Dendritic cell treated with granulocyte-macrophage colony-stimulating factor and Interleukin-4, amounts not matched to agents 40 ng/mL and 50 ng/mL, for 4 days (primary cell): Measurements from ENCODE around the gene HEY2.

Experiments
- H3K27ac Mint-ChIP-seq: one replicate; pipeline ENCODE4 v1.8.0; 2022; ENCODE audit warnings: mild to moderate bottlenecking, mixed read lengths
- H3K27me3 Mint-ChIP-seq: one replicate; pipeline ENCODE4 v1.8.0; 2022; ENCODE audit warnings: mild to moderate bottlenecking, mixed read lengths
- H3K36me3 Mint-ChIP-seq: one replicate; pipeline ENCODE4 v1.8.0; 2022; ENCODE audit warnings: low read depth, mixed read lengths
- H3K4me1 Mint-ChIP-seq: one replicate; pipeline ENCODE4 v1.8.0; 2022; ENCODE audit warnings: low read depth, mixed read lengths
- H3K4me3 Mint-ChIP-seq: one replicate; pipeline ENCODE4 v1.8.0; 2022; ENCODE audit warnings: mild to moderate bottlenecking, moderate library complexity, mixed read lengths
- H3K9me3 Mint-ChIP-seq: one replicate; pipeline ENCODE4 v1.8.0; 2022; ENCODE audit warnings: mixed read lengths
- intact Hi-C: fragments of 100-400 bp; cut with micrococcal nuclease; formaldehyde crosslinking; loops from one replicate; pipeline ENCODE4 v1.15.0; 2022

Gene HEY2

DNA sequence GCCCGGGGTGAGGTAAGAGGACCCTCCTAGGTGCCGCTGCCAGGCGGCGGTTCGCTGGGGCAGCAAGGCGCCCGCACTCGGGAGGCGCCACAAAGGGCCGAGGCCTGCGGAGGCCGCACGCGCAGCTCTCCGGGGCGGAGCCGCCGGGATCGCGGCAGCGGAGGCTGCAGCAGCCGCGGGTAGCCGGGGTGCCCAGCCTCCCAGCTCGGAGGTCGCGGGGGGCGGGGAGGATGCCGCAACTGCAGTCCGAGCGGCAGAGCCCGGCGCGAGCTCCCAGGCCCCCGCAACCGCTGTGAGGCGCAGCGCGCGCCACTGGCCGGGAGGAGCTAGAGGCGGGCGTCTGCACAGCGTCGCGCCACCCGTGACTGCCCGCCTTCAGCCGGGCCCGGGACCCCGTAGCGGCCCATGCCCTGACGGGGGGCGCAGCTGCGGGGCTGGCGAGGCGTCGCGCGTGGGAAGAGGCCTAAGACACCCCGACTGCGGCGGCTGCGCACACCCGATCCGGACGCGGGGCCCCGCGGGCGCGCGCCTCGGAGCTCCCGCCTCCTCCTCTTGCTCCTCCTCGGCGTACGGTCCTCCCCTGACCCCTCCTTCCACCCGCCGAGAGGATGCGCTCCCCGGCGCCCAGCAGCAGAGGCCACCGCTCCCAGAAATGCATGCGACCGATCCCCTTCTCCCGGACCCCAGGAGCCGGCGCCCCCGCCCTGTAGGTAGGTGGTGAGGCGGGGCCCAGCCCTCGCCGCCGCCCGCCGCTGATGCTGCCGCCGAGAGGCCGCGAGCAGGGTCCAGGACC, 41.1 kb downstream of the HEY2 start, which contains the start of gene NCOA7:
NCOA7 (plus strand) TSS at position 603 of the 793 bp plus-strand sequence. CDS start 24,395 bp downstream, outside the sequence.
- Mint-ChIP-seq H3K9me3 (no peaks in the 10 kb centered on the region), H3K27me3 (no peaks in the 10 kb centered on the region), H3K4me1 (peaks cover 30% of the 10 kb centered on the region), H3K4me3 (peak within 1 kb of the TSS; percentile 82), H3K36me3 (peaks cover 8% of the 10 kb centered on the region), H3K27ac (peak within 1 kb of the TSS; percentile 97)
- intact Hi-C loops = loop anchor here (1.0 to 5.0 kb wide), 2 partner anchors 10 to 42 kb away; no protein-coding TSS in a partner anchor

DNA sequence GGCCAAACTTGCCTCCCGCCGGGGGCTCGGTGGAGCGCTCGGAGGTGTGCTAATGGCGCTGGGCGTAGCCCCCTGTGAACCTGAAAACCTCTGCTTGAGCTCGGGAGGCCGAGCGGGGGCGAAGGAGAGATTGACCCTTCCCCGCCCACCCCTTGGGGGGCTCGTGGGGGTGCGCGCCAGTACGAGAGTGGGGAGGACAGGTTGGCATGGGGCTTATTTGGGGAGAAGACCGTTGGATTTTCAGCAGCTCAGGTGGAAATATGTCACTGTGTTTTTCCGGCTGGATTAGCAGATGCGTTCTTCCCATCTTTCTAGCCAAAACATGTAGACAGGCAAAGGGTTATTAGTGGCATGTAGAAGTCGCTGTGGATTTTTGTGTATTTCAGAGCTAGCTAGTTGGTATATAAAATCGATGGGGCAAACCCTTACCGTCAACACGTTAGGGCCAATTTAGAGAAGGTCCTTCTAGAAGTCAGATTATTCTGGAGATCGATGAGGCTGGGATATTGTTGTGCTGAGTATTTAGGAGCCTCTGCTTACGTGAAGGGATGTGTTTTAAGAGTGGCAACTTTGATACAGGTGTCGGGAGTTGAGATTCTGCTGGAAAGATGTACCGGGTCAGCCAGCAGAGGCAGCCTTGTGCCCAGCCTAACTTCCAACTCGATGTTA, 41.9 kb downstream of the HEY2 start:
- peaks cover 33% of the 10 kb centered on the region for H3K4me1 Mint-ChIP-seq
- H3K27ac Mint-ChIP-seq = peak overlapping the region; percentile 97
- no peaks in the 10 kb centered on the region for H3K27me3 Mint-ChIP-seq
- H3K9me3 Mint-ChIP-seq = no peaks in the 10 kb centered on the region
- intact Hi-C loops = loop anchor here (5.0 kb wide), 1 partner anchor 41 kb away; no protein-coding TSS in a partner anchor
- peaks cover 8% of the 10 kb centered on the region for H3K36me3 Mint-ChIP-seq
- H3K4me3 Mint-ChIP-seq = peak overlapping the region; percentile 82

DNA sequence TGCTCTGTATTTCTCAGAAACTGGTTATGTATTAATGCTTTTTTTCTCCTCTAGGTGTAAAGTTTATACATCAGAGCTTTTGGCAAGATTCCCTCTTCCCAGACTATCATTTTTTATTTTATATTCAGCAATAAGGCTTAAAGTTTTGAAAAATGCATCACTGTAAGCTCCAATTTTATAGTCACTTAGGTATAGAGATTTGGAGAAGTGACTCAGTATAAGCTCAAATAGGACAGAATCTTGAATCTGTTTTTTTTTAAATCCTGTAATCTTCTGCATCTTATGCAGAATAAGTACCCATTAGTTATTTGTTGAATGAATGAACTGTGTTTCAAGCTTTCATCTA, 42.4 kb downstream of the HEY2 start:
- Mint-ChIP-seq H3K36me3 (peaks cover 8% of the 10 kb centered on the region), H3K27ac (peak overlapping the region; percentile 97), H3K27me3 (no peaks in the 10 kb centered on the region), H3K4me3 (peak overlapping the region; percentile 82), H3K4me1 (peaks cover 33% of the 10 kb centered on the region), H3K9me3 (no peaks in the 10 kb centered on the region)
- intact Hi-C loops = loop anchor here (5.0 kb wide), 1 partner anchor 41 kb away; no protein-coding TSS in a partner anchor

DNA sequence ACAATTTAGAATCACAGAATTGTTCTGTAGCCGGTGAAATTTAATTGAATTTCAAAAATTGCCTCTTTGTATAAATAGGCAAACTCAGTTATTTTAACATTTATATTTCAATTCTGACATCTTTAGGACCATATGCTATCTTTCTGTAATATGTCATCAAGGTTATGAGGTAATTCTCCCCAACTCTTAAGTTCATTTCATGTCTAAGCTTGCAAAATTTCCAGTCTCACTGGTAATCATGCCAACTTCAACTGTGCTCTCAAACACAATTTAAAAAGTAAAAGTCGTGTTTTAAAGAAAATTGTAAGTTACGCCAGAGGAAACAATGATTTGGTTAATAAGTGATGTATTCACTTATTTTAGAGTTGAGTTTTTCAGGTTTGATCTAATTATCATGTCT, 42.7 kb downstream of the HEY2 start:
- no peaks in the 10 kb centered on the region for H3K9me3 Mint-ChIP-seq
- H3K36me3 Mint-ChIP-seq = peaks cover 8% of the 10 kb centered on the region
- no peak overlapping the region for H3K4me3 Mint-ChIP-seq
- intact Hi-C loops = loop anchor here (5.0 kb wide), 1 partner anchor 40 kb away; no protein-coding TSS in a partner anchor
- peaks cover 33% of the 10 kb centered on the region for H3K4me1 Mint-ChIP-seq
- no peak overlapping the region for H3K27ac Mint-ChIP-seq
- no peaks in the 10 kb centered on the region for H3K27me3 Mint-ChIP-seq

DNA sequence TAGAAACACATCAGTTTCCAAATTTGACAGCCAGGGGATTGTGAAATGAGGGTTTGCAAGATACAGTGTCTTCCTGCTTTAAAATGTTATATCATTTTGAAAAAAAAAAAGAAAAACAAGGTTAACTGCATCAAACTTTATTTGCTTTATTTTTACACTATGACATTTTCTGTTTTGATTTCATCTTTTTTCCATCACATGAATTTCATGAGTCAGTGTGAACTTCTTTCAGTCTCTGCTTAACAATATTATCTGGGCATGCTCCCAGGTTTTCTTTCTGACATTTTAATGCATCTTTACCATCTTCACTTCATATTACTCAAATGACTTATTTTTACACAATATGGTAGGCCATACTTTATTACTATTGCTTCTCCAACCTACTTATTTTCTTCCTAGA, 43.2 kb downstream of the HEY2 start:
- Mint-ChIP-seq H3K9me3 (no peaks in the 10 kb centered on the region), H3K36me3 (peaks cover 8% of the 10 kb centered on the region), H3K27me3 (no peaks in the 10 kb centered on the region), H3K4me1 (peaks cover 38% of the 10 kb centered on the region), H3K27ac (no peak overlapping the region), H3K4me3 (no peak overlapping the region)
- intact Hi-C loops = loop anchor here (5.0 kb wide), 1 partner anchor 40 kb away; no protein-coding TSS in a partner anchor

DNA sequence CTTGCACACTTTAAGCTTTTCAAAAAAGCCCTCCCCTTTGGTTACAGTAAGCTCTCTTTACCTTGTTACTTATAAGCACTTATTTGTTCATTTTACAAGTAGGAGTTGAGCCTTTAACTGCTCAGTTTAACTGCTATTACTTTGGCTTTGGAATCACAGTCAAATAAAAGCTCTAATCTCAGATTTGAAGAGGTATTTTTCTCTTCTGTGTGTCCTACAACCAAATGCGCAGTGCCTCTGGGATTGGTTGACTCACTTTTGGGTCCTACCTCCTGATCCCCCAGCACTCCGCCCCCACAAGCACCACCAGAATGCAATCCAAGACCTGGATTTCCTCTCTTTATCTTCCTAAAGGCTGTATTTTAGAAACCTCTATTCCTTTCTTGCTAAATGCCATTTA, 43.8 kb downstream of the HEY2 start:
- H3K27me3 Mint-ChIP-seq = no peaks in the 10 kb centered on the region
- no peaks in the 10 kb centered on the region for H3K9me3 Mint-ChIP-seq
- H3K27ac Mint-ChIP-seq = no peak overlapping the region
- H3K36me3 Mint-ChIP-seq = peaks cover 8% of the 10 kb centered on the region
- intact Hi-C loops = loop anchor here (5.0 kb wide), 1 partner anchor 39 kb away; no protein-coding TSS in a partner anchor
- no peak overlapping the region for H3K4me3 Mint-ChIP-seq
- peaks cover 42% of the 10 kb centered on the region for H3K4me1 Mint-ChIP-seq

DNA sequence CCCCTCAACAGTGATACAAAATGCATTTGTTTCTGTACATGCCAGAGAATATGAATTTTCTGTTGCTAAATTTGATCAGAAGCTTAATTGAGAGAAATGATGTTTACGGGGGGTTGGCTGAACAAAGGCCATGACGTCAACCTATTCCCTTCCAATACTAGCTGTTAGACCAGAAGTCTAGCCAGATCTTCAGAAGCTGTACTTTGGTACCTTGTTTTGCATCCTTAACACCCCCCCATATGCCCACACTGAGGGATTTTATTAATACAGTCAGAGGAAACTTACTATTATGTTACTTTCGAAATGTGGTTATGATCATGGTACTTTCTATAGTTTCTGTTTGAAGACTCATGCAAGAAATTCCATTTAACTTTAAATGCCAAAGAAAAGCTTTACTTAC, 44.4 kb downstream of the HEY2 start:
- Mint-ChIP-seq H3K4me3 (no peak overlapping the region), H3K27ac (no peak overlapping the region)
- intact Hi-C loops = loop anchor here (5.0 kb wide), 1 partner anchor 38 kb away; no protein-coding TSS in a partner anchor

DNA sequence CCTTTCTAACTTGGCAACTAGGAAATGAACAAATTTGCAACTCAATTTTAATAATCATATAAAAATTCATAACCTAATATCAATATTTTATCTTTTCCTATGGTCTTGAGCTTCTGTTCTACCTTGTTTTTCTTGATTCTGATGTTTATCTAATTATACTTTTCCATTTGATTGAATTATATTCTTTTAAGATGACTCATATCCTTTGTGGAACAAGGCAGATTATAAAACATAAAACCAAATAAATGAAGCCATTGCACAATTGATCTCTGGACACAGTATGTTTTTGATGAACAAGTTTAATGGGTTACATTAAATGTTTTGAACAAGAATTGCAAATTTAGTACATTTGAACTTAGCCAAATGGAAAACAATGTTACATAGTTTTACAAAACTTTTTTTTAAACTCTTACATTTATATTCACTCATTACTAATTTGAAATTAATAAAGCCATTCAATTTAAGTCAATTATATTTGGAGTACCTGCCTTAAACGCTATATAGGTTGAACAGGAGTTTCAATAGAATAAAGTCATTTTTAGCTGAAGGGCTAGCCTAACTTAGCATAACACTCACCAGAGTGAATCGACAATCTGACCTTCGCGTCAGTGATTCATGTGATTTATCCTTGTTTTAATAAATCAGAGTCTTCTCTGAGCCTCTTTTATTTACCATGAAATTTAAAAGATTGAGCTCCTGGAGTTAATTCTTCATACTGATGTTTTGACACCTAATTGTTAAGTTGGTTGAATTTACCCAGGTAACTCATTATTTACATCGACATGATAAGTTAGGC, 45.1 kb downstream of the HEY2 start:
- Mint-ChIP-seq H3K4me3 (no peak overlapping the region), H3K4me1 (peaks cover 46% of the 10 kb centered on the region), H3K36me3 (peaks cover 8% of the 10 kb centered on the region), H3K9me3 (no peaks in the 10 kb centered on the region), H3K27ac (no peak overlapping the region), H3K27me3 (no peaks in the 10 kb centered on the region)
- intact Hi-C loops = loop anchor here (5.0 kb wide), 1 partner anchor 38 kb away; no protein-coding TSS in a partner anchor

More for the DNA sequence above, 44.4 kb downstream of the HEY2 start:
- Mint-ChIP-seq H3K4me1 (peaks cover 43% of the 10 kb centered on the region), H3K9me3 (no peaks in the 10 kb centered on the region), H3K36me3 (peaks cover 8% of the 10 kb centered on the region), H3K27me3 (no peaks in the 10 kb centered on the region)

DNA sequence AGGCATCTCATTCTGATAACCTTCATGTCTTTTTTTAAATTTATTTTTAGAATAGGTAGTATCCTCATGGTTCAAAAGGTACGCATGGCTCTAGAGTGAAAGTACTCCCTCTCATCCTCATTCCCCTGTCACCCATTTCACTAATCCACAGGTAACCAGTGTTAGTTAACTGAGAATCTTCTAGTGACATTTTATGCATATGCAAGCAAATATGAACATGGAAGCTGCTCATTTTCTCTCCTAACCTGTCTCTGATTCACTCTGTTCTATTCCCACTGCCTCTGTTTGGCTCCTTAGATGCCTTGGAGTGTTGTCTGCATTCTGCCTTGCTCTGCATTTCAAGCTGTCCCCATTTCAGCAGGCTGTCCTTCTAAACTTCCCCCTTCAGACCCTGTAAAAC, 45.9 kb downstream of the HEY2 start:
- H3K27ac Mint-ChIP-seq = no peak overlapping the region
- intact Hi-C loops = no loop called here
- H3K4me3 Mint-ChIP-seq = no peak overlapping the region
- H3K4me1 Mint-ChIP-seq = peaks cover 45% of the 10 kb centered on the region
- H3K9me3 Mint-ChIP-seq = no peaks in the 10 kb centered on the region
- H3K27me3 Mint-ChIP-seq = no peaks in the 10 kb centered on the region
- H3K36me3 Mint-ChIP-seq = peaks cover 8% of the 10 kb centered on the region

DNA sequence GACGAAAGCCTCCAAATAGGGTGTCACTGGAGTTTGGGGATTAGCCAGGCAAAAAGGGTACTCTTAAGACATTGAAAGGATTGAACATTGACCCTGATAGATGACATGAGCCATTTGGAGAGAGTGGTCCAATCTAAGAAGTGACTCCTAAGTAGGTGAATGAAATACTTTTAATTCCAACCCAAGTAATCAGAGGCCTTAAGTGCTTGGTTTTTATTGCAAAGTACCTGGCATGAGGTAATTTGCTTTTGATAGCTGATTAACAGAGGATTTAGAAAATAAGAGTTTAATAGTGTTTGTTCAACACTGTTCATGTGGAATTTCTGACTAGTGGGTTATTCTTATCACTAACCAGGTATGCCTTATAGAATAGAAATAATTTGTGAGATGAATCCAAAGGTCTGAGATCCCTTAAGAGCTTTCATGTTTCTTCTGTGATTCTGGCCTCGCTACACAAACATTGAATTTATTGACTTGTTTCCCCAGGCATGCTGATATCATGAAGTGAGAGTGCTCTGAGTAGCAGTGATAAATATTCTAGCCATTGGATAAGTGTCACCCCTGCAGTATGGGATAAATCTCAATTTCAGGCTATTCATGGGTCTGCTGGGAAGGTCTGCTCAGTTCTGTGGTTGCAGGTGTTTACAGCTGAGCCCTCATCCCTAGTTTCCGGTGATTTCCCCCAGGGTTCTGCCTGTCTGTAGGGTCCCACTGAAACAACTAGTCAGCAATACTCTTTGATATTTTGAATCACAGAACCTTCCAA, 47.9 kb downstream of the HEY2 start:
- Mint-ChIP-seq H3K36me3 (no peaks in the 10 kb centered on the region), H3K27me3 (no peaks in the 10 kb centered on the region), H3K9me3 (no peaks in the 10 kb centered on the region), H3K4me3 (no peak overlapping the region), H3K4me1 (peaks cover 61% of the 10 kb centered on the region), H3K27ac (peak overlapping the region; percentile 37)
- intact Hi-C loops = no loop called here

DNA sequence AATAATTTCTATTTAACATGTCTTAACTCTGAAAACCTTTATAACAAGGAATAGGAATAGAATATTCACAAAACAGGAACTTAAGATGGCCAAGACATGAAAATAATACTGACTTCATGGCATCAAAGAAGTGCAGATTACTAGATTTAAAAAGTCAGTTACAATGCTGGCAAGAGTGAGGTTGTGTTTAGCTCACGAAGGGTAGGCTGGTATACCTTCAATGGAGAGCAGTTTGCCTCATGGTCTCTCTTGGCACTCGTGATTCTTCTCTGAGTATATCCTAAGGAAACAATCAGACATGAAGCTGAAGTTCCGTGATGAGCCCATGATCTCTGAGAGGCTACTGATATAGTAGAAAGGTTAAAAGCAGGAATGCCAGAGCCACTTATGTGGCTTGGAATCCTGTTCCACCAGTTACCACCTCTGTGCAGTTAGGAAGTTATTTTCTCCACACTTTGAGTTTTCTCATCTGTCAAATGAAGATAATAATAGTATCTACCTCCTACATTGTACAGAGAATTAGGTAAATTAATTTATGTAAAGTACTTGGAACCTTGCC, 48.5 kb downstream of the HEY2 start:
- H3K4me3 Mint-ChIP-seq = no peak overlapping the region
- intact Hi-C loops = no loop called here
- no peaks in the 10 kb centered on the region for H3K27me3 Mint-ChIP-seq
- no peaks in the 10 kb centered on the region for H3K9me3 Mint-ChIP-seq
- peaks cover 61% of the 10 kb centered on the region for H3K4me1 Mint-ChIP-seq
- H3K27ac Mint-ChIP-seq = peak overlapping the region; percentile 37
- no peaks in the 10 kb centered on the region for H3K36me3 Mint-ChIP-seq

DNA sequence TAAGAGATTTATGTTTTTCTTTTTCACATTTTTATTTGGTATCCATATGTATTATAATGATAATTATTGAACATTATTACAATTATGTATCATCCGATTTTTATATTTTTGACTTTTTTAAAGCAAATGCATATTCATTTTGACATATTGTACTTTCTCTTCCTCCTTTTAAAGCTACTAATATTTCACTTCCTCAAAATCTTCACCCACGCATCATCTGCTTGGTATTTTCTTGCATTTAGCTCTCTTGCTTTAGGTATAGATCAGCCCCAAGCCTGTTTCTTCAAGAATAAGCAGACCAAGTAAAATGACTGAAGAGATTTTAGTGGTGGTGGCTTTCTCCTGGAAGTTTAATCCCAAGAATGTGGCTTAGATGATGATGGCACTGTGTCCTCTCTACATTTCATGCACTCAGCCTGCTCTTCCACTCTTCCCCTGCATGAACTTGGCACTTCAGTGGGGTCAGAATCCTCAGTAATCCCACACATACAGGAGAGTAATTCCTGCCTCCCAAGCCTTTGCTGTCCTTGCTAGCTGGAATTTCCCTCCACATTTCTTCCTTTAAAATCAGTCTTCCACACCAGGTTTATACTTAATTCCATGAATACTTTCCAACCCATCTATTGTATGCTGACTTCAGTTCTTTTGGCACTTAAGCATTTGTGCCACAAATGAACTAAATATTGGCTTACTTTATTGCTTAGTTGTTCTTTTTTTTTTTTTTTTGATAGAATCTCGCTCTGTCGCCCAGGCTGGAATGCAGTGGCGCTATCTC, 49.5 kb downstream of the HEY2 start:
- Mint-ChIP-seq H3K9me3 (no peaks in the 10 kb centered on the region), H3K36me3 (no peaks in the 10 kb centered on the region), H3K27ac (peak overlapping the region; percentile 72), H3K4me1 (peaks cover 62% of the 10 kb centered on the region), H3K27me3 (no peaks in the 10 kb centered on the region), H3K4me3 (peak overlapping the region; percentile 25)
- intact Hi-C loops = no loop called here
